GM18508 (cell line): ENCODE data around the gene TCEAL1.

Experiments
- ATAC-seq: cut with Tn5 transposase; IDR thresholded peaks from one replicate; pipeline ENCODE4 v1.9.1; 2021; ENCODE audit warnings: moderate number of reproducible peaks; ENCODE audit not compliant: insufficient read depth, unreplicated experiment

The TCEAL1 gene

DNA sequence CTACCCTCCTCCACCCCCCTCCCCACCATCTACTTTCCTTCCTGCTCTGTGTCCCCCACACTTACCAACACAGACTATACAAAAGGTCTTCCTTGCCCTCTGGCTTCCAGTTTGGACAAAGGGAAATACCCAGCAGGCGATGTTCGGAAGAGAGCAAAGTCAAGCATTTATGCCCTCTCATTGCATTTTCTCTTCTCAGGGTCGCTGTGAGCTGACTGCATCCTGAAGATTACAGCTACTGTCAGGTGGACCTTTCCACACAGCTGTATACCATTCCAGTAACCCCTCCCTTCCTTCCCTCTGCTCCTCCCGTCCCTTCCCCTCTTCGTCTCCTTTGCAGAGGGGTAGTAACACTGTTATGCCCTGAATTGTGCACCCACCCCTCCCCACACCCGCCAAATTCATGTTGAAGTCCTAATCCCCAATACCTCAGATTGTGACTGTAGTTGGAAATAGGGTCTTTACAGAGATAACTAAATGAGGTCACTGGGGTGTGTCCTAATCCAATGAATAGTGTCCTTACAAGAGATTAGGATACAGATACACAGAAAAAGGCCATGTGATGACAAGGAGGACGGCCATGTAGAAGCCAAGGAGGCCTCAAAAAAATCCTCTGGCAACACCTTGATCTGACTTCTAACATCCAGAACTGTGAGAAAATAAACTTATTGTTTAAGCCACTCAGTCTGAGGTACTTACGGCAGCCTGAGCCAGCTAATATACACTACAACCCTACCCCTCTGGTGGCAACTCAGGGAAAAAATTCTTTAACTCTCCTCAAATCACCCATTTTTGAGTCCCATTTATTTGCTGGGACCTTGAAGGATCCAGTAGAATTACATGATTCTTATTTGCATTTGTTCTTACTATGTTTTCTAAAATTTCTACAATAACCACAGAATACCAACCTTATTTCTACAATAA is 46.0 kb downstream of the TCEAL1 start:
- no peak for ATAC-seq

DNA sequence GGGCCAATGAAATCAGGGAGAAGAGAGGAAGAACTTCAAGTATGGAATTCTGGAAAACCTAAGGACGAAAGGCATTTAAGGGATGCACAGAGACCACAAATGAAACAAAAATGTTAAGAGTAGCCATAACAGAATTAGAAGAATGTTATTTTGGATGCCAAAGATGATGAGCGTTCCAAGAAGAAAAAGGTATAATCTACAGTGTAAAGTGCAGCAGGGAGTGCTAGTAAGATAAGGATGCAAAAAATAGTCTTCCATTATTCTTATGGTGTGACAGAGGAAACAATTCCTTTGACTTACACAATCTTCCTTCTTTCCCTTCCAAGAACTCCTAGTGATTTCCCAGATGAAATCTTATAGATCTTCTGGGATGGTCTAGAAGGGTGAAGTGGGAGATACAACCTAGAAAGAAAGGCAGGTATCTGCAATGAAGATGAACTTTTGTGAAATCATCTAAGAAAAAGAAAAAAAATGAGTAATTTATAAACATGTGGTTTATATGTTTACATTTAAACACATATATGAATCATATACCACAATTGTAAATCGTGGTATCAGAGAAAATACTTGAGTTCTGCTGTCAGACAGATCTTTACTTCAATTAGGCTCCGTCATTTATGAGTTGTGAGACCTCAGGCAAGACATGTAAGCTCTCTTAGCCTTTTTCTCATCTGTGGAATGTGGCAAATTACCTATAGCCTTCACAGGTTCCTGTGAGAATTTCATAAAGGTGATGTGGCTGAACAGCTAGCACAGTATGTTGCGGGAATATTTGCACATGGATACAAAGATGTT is 49.6 kb downstream of the TCEAL1 start:
- no peak for ATAC-seq
